Measurements from ENCODE around the gene HDAC9.

- no peak for TF ChIP-seq POLR2AphosphoS5 (IDR thresholded peaks at IDR 0.05; ENCODE audit: low read depth, low read length)
- TF ChIP-seq CTCF (IDR thresholded peaks at IDR 0.05 in 2 of 3, conservative IDR thresholded peaks at IDR 0.05 in 1 of 3; ENCODE audit: borderline replicate concordance in 1 of 3, insufficient read depth in 1 of 3, low read depth in 2 of 3, low read length in 2 of 3) = no peak
- no peak for TF ChIP-seq ZFX (IDR thresholded peaks at IDR 0.05)
- no peak for TF ChIP-seq SP1 (IDR thresholded peaks at IDR 0.05; ENCODE audit: low read depth)
- TF ChIP-seq REST (IDR thresholded peaks at IDR 0.05; ENCODE audit: low read depth) = no peak
Observed at GRCh38 chr7:18780266-18780665, 284.7 kb downstream of the HDAC9 start.
